HEK293T (cell line): Measurements from ENCODE around the gene IAH1.

ENCODE experiments used
- CTCF ChIA-PET: fragments of 350-600 bp; formaldehyde crosslinking; extraction: SDS; loops from one replicate; lab custom pipeline; 2021; ENCODE audit warnings: antibody characterized with exemption, inconsistent platforms; lab: Yijun Ruan, JAX
- POLR2A ChIA-PET: fragments of 350-600 bp; formaldehyde crosslinking; extraction: SDS; loops from one replicate; lab custom pipeline; 2020; ENCODE audit warnings: antibody characterized with exemption, inconsistent platforms; lab: Yijun Ruan, JAX
- DNase-seq: peaks from one replicate; pipeline ENCODE4 v3.0.0; 2012; ENCODE audit warnings: mixed read lengths; ENCODE audit errors: extremely low spot score
- ARNT ChIP-seq: fragments of 450-650 bp; IDR thresholded peaks from 2 replicates; pipeline ENCODE4 v1.6.1; 2017; ENCODE audit warnings: mild to moderate bottlenecking
- BHLHE40 ChIP-seq: fragments of 450-650 bp; IDR thresholded peaks from 2 replicates; pipeline ENCODE4 v1.6.1; 2016; ENCODE audit warnings: mild to moderate bottlenecking, moderate library complexity, borderline replicate concordance
- CTBP1 ChIP-seq: fragments of 450-650 bp; IDR thresholded peaks from 2 replicates; pipeline ENCODE4 v1.6.1; 2016; ENCODE audit warnings: borderline replicate concordance
- ELF4 ChIP-seq: fragments of 450-650 bp; IDR thresholded peaks from 2 replicates; pipeline ENCODE4 v1.6.1; 2017; ENCODE audit warnings: antibody characterized with exemption
- FOXA1 ChIP-seq: fragments of 450-650 bp; IDR thresholded peaks from 2 replicates; pipeline ENCODE4 v1.6.1; 2016; ENCODE audit warnings: mild to moderate bottlenecking
- FOXK2 ChIP-seq: fragments of 450-650 bp; IDR thresholded peaks from 2 replicates; pipeline ENCODE4 v1.6.1; 2016; ENCODE audit warnings: mild to moderate bottlenecking
- FOXM1 ChIP-seq: fragments of 450-650 bp; IDR thresholded peaks from 2 replicates; pipeline ENCODE4 v1.6.1; 2017; ENCODE audit warnings: mild to moderate bottlenecking, borderline replicate concordance
- HDGF ChIP-seq: fragments of 450-650 bp; IDR thresholded peaks from 2 replicates; pipeline ENCODE4 v1.6.1; 2017; ENCODE audit warnings: antibody characterized with exemption, borderline replicate concordance
- L3MBTL2 ChIP-seq: fragments of 450-650 bp; conservative IDR thresholded peaks from 2 replicates; pipeline ENCODE4 v1.6.1; 2016; ENCODE audit warnings: mild to moderate bottlenecking
- LEF1 ChIP-seq: fragments of 450-650 bp; IDR thresholded peaks from 2 replicates; pipeline ENCODE4 v1.6.1; 2017; ENCODE audit warnings: mild to moderate bottlenecking, borderline replicate concordance
- NFRKB ChIP-seq: fragments of 450-650 bp; IDR thresholded peaks from 2 replicates; pipeline ENCODE4 v1.6.1; 2016; ENCODE audit warnings: mild to moderate bottlenecking, moderate library complexity
- SP1 ChIP-seq: fragments of 450-650 bp; IDR thresholded peaks from 2 replicates; pipeline ENCODE4 v1.6.1; 2017
- SUZ12 ChIP-seq: fragments of 450-650 bp; IDR thresholded peaks from 2 replicates; pipeline ENCODE4 v1.6.1; 2016; ENCODE audit warnings: mild to moderate bottlenecking
- TARDBP ChIP-seq: fragments of 450-650 bp; IDR thresholded peaks from 2 replicates; pipeline ENCODE4 v1.6.1; 2016
- ZNF384 ChIP-seq: fragments of 450-650 bp; IDR thresholded peaks from 2 replicates; pipeline ENCODE4 v1.6.1; 2016
- TF ChIP-seq, protein P1 (sequence below): fragments of 450-650 bp; IDR thresholded peaks from 2 replicates; pipeline ENCODE4 v1.6.1; 2016

The IAH1 gene

DNA sequence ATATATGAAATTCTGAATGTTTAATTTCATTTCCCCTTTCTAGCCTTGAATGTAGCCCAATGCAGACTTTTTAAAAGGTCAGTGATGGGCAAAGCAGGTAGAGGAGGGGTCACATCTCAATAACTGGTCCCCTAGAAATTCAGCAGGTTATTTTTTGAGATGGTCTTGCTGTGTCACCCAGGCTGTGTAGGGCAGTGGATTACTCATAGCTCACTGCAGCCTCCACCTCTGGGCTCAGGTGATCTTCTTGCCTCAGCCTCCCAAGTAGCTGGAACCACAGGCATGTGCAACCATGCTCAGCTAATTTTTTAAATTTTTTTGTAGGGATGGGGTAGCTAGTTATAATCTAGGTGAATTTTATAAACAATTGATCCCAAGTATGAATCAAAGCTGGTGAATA, 8.8 kb downstream of the IAH1 start:
- TF ChIP-seq HDGF (no peak), L3MBTL2 (no peak), ZNF384 (no peak), SUZ12 (no peak), FOXM1 (no peak), SP1 (no peak)
- DNase-seq = no peak
- POLR2A ChIA-PET = no interaction called here
- CTCF ChIA-PET = interaction anchor here (0.5 kb wide), 1 partner anchor 230 kb away, joined by 3 read pairs; no protein-coding TSS in a partner anchor

DNA sequence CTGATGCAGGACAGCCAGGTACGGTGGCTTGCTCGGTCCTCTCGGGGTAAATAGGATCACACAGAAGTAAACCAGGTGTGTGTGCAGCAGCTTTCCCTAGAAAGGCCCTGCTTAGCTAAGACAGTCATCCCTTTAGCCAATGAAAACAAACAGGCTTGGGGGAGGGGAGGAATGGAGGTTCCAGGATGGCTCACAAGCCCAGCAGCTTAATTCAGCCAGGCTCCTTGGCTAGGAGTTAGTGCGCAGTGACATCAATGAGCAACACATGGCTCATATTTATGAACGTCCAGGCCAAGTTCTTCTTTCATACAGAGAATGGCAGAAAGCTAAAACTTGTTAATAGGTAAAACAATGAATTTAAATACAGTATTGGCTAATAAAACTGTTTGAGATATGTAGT, 10.2 kb downstream of the IAH1 start:
- POLR2A ChIA-PET = interaction anchor here (1.5 kb wide), 1 partner anchor 11 kb away, joined by 4 read pairs; no protein-coding TSS in a partner anchor
- no peak for DNase-seq
- TF ChIP-seq SUZ12 (no peak), L3MBTL2 (no peak), FOXK2 (no peak), ELF4 (no peak), HDGF (no peak), ZNF384 (no peak), ARNT (no peak), FOXM1 (no peak), TARDBP (no peak), SP1 (no peak), LEF1 (no peak), BHLHE40 (no peak), FOXA1 (no peak), CTBP1 (no peak), NFRKB (no peak)
- TF ChIP-seq, protein P1, sequence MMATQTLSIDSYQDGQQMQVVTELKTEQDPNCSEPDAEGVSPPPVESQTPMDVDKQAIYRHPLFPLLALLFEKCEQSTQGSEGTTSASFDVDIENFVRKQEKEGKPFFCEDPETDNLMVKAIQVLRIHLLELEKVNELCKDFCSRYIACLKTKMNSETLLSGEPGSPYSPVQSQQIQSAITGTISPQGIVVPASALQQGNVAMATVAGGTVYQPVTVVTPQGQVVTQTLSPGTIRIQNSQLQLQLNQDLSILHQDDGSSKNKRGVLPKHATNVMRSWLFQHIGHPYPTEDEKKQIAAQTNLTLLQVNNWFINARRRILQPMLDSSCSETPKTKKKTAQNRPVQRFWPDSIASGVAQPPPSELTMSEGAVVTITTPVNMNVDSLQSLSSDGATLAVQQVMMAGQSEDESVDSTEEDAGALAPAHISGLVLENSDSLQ = no peak
- CTCF ChIA-PET = no interaction called here

DNA sequence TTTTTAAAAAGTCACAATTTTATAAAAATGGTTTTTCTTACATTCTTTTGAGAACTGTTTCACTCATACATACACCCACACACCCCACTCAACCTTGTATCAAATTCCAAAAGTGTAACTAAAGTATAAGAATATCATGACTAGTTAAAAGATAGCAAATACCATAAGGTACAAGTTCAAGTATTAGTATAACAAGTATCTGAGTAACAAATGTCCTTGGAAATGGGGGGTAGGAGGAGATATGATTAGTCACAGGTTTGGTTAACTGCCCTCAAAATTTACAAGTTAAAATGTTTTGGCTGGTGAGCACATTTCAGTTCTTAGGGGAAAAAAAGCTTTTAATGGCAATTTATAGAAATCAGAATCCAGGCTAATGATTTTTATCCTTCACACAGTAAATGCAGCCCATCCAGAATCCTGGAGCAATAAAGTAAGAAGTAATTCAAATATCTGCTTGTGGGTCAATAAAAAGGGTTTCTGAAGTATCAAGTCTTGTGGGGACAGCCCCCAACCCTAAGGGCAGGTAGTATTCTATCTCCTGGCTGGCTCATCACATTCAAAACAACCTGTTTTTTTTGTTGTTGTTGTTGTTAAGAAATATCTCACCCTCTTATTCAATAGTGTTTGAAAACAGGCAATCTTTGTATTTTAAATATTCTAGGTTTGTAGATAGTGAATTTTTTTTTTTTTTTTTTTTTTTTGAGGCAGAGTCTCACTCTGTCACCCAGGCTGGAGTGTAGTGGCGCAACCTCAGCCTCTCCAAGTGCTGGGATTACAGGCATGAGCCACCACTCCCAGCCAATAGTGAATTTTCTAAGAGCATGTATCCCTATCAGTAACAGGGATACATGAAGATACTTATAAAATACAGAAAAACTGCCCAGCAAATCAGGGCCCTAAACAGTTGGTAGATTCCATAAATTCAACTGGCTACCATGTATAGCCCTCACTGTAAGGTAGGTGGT, 14.5 kb downstream of the IAH1 start:
- CTCF ChIA-PET = no interaction called here
- POLR2A ChIA-PET = no interaction called here
- DNase-seq = no peak
- TF ChIP-seq ELF4 (no peak), L3MBTL2 (no peak), LEF1 (no peak), FOXA1 (no peak), SUZ12 (no peak), ARNT (no peak), SP1 (no peak)
- TF ChIP-seq, protein P1 = no peak

DNA sequence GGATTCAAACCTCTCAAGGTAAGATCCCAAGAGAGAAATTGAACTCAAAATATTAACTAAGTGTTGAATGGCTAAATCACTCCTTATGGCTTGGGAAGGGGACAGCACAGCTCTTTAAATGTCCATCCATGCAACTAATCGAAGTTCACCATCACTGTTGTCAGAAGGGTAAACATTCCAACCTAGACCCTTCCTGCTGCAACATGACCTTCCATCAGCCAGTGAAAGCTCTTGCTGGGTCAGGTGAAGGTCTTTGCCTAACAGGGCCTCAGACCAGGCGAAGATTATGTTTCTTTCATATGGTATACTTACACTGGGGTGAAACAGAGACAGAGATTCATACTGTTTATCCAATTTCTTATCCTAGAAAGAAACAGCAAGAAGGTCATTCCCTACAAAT, 16.4 kb downstream of the IAH1 start:
- TF ChIP-seq ZNF384 = no peak
- no peak for TF ChIP-seq NFRKB
- no peak for TF ChIP-seq HDGF
- TF ChIP-seq FOXK2 = no peak
- TF ChIP-seq TARDBP = no peak
- no peak for TF ChIP-seq FOXM1
- DNase-seq = no peak
- ChIA-PET POLR2A (no interaction called here), CTCF (interaction anchor here (0.6 kb wide), 1 partner anchor 14 kb away, joined by 3 read pairs; no protein-coding TSS in a partner anchor)

DNA sequence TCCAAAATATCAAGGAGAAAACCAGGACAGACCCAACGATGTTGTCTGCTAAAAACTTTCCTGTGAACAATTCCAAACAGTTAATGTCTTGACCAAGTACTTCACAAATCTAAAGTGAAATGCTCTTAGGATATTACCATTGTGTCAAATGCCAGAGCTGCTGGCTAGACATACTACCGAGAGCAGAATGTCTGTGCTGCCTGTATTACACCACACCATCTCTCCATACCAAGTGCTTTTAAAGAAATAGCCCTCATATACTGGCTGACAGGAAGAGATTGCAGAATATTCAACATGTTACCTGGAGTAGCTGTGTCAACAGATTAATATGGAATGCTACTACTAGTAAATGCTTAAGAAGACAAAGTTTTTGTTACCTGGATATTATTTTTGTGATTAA, 18.6 kb downstream of the IAH1 start:
- ChIA-PET POLR2A (no interaction called here), CTCF (no interaction called here)
- DNase-seq = no peak
- TF ChIP-seq LEF1 (no peak), FOXA1 (no peak), L3MBTL2 (no peak), ELF4 (no peak), HDGF (no peak)

DNA sequence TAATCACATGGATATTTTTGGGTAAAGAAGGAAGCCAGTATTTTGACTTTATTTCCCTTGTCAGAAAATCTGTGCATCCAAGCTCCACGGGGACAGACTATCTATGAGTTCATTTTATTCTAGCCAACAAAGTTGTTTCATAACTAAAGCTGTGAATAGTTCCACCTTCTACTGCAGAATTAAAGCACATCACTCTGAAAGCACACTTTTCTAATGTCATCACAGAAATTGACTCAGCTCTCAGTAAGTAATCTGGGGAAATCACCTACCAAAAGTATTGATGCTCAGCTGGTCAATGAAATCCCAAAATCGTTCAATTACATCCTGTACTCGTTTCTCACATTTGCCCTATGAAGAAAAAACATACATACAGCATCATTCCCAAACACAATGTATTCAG, 19.1 kb downstream of the IAH1 start:
- no peak for TF ChIP-seq ELF4
- no peak for TF ChIP-seq FOXK2
- TF ChIP-seq SUZ12 = no peak
- no peak for TF ChIP-seq FOXA1
- TF ChIP-seq ZNF384 = no peak
- no peak for TF ChIP-seq BHLHE40
- no peak for TF ChIP-seq NFRKB
- no peak for TF ChIP-seq SP1
- no peak for TF ChIP-seq LEF1
- TF ChIP-seq, protein P1 = no peak
- no peak for TF ChIP-seq ARNT
- no peak for TF ChIP-seq TARDBP
- no peak for TF ChIP-seq CTBP1
- no peak for TF ChIP-seq HDGF
- no peak for DNase-seq
- ChIA-PET CTCF (no interaction called here), POLR2A (no interaction called here)
